Kidney (tissue), 14 donors: ENCODE measurements around the gene L3MBTL3. TPM values are rescaled to one million over a fixed set of nuclear protein-coding genes. Genes with fewer than 3 reads are reported as not detected.

ENCODE experiments used
- DNase-seq, 5 donors: peaks; one replicate each; pipeline ENCODE4 v3.0.0-alpha.2; 2013 to 2020
- FAIRE-seq: peaks from 2 replicates; lab custom pipeline; 2012; peaks lifted over from hg19 to GRCh38; lab: Jason Lieb, UNC
- H3K27ac ChIP-seq, 2 donors: one replicate each; pipeline ENCODE4 v1.7.0; 2013; ENCODE audit warnings: low read depth in 2 of 2, low read length in 2 of 2, inconsistent platforms in 1 of 2
- H3K27me3 ChIP-seq: one replicate; pipeline ENCODE4 v1.7.1; 2013; ENCODE audit warnings: low read length, inconsistent platforms; ENCODE audit not compliant: control insufficient read depth, insufficient read depth
- H3K36me3 ChIP-seq, 3 donors: one replicate each; pipeline versions ENCODE4 v1.7.0 to v1.7.1; 2013; ENCODE audit warnings: low read length in 3 of 3, control low read depth in 1 of 3, inconsistent platforms in 1 of 3; ENCODE audit not compliant: insufficient read depth in 3 of 3, control insufficient read depth in 2 of 3
- H3K4me1 ChIP-seq, 3 donors: one replicate each; pipeline versions ENCODE4 v1.7.0 to v1.7.1; 2013; ENCODE audit warnings: low read length in 3 of 3, inconsistent platforms in 1 of 3, low read depth in 1 of 3; ENCODE audit not compliant: control insufficient read depth in 2 of 3, insufficient read depth in 2 of 3
- H3K4me3 ChIP-seq, 3 donors: one replicate each; pipeline versions ENCODE4 v1.7.0 to v1.8.1; 2013; ENCODE audit warnings: low read length in 3 of 3, control low read depth in 1 of 3, inconsistent platforms in 1 of 3
- H3K9ac ChIP-seq, 3 donors: one replicate each; pipeline versions ENCODE4 v1.7.0 to v1.7.1; 2013; ENCODE audit warnings: low read length in 3 of 3, control low read depth in 1 of 3, inconsistent platforms in 1 of 3
- H3K9me3 ChIP-seq, 3 donors: one replicate each; pipeline versions ENCODE4 v1.7.0 to v1.7.1; 2013; ENCODE audit warnings: low read length in 3 of 3, control low read depth in 1 of 3, inconsistent platforms in 1 of 3; ENCODE audit not compliant: control insufficient read depth in 2 of 3, insufficient read depth in 1 of 3
- intact Hi-C: fragments of 100-400 bp; cut with DNase I; formaldehyde crosslinking; loops from one replicate; pipeline ENCODE4 v1.11.1; 2022
- polyA plus RNA-seq: library from polyadenylated mRNA; stranded (reverse); fragments of 350-450 nt; fragmentation: Illumina TruSeq; extraction: RNeasy Lipid Tissue Mini Kit (QIAGEN cat#74804); gene quantifications from one replicate; pipeline ENCODE4 v1.2.3, GENCODE V29; 2014; ENCODE audit warnings: low read depth, low replicate concordance; ENCODE audit not compliant: insufficient read depth
- total RNA-seq: library from RNA; stranded (reverse); fragmentation: NEBNext Ultra II Directional; extraction: Animal tissue kit (Norgen Biotek cat#: 25700); gene quantifications from one replicate; pipeline ENCODE4 v1.2.1, GENCODE V29; 2021
- TF ChIP-seq, protein P1 (sequence below): IDR thresholded peaks from 3 replicates; pipeline ENCODE4 v1.5.1; 2012; ENCODE audit warnings: mild to moderate bottlenecking, moderate library complexity, borderline replicate concordance; ENCODE audit not compliant: insufficient read depth; ENCODE audit errors: extremely low read depth
- donor health status: control.
- donor health status: control.
- donor health status: control.
- donor health status: control.
- donor health status: control.
- donor health status: DM: yes; HTN: yes; CAD: no.
- donor health status: Normal renal cell carcinoma (clear cell type).

Gene L3MBTL3
- total and polyA plus RNA-seq, 2 donors from 2014 or later: 4.3 to 13.0 TPM

DNA sequence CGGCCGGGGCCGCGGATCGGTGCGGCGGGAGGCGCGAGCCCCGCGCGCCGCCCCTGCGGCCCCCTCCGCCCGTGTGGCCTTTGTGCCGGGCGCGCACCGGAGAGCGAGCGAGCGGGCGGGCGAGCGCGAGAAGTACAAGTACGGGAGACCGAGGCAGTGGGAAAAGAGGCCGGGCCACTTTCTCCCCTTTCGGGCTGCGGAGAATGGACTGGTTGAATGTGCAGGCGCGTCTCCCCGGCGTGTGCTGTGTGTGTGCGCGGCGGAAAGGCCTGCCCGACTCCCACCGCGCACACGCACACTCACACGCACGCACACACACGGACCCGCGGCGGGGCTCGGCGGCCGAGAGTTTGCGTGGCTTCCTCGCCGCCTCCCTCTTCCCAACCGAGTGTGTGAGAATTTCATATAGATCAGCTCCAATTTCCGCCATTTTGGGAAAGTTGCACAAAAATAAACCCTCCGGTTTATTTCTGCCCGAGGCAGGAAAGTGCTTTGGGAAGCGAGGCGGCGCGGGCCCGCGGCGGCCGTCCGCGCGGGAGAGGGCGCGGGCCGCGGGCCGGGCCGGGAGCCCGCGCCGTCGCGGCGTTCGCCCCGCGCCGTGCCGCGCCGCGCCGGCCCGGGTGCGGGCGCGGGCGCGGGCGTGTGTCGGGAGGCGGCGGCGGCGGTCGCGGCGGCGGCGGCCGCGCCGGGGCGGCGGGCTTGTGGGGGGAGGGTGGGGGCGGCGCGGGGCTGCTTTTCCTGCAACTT lies 1.1 kb downstream of the L3MBTL3 start:
- H3K9me3 ChIP-seq: no peaks in the 10 kb centered on the region
- no peaks in the 10 kb centered on the region for H3K36me3 ChIP-seq
- no peak for FAIRE-seq
- TF ChIP-seq, protein P1, sequence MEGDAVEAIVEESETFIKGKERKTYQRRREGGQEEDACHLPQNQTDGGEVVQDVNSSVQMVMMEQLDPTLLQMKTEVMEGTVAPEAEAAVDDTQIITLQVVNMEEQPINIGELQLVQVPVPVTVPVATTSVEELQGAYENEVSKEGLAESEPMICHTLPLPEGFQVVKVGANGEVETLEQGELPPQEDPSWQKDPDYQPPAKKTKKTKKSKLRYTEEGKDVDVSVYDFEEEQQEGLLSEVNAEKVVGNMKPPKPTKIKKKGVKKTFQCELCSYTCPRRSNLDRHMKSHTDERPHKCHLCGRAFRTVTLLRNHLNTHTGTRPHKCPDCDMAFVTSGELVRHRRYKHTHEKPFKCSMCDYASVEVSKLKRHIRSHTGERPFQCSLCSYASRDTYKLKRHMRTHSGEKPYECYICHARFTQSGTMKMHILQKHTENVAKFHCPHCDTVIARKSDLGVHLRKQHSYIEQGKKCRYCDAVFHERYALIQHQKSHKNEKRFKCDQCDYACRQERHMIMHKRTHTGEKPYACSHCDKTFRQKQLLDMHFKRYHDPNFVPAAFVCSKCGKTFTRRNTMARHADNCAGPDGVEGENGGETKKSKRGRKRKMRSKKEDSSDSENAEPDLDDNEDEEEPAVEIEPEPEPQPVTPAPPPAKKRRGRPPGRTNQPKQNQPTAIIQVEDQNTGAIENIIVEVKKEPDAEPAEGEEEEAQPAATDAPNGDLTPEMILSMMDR: no peak
- H3K4me1 ChIP-seq: peaks cover 2 to 4% (median 3%) of the 10 kb centered on the region in 3 donors
- intact Hi-C loops: no loop called here
- peak overlapping the region; percentile 28 to 77 for H3K27ac ChIP-seq
- H3K27me3 ChIP-seq: no peaks in the 10 kb centered on the region
- peak overlapping the region; percentile 51 to 87 (median 63) for H3K4me3 ChIP-seq
- H3K9ac ChIP-seq: peak overlapping the region in 2 of 3 donors; percentile 69 to 83
- DNase-seq: peak; percentile 49 to 73 (median 63)

DNA sequence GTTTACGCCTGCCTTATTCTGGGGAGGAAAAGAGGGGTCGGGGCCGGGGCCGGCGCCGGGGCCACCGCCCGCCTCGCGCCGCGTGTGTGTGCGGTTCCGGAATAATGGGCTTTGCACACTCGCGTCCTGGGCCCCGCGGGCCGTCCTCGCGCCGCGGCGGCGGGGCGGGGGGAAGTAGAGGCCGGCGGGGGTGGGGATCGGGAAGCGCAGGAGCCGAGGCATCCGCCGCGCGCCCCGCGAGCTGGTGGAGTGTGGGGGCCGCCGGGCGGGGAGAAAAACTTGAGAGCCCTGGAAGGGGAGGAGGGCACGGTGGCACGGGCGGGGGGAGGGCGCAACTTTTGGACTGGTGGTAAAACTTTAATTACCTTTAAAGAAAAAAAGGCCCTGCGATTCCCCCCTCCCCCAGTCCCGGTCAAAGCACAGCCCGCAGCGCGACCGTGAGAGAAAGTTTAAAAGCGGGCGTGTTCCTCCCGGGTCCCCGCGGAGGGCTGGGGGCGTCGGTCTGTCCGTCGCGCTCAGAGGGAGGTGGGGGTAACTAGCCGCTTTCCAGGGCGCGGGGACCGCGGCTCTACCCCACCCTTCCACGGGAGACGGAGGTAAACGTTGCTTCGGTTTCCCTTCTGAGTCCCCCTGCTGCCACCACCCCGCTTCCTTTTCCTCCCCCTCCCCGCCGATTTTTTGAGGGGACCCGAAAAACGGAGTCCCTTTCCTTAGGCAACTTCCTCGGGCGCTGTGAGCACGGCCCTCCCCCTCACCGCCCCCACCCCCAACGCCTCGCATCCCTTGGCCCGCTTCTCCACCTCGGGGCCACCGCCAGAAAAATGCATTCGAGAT lies 1.9 kb downstream of the L3MBTL3 start:
- H3K4me3 ChIP-seq: peak overlapping the region; percentile 57 to 73 (median 72)
- no peaks in the 10 kb centered on the region for H3K27me3 ChIP-seq
- H3K9me3 ChIP-seq: no peaks in the 10 kb centered on the region
- peaks cover 2 to 4% (median 3%) of the 10 kb centered on the region in 3 donors for H3K4me1 ChIP-seq
- intact Hi-C loops: no loop called here
- H3K9ac ChIP-seq: peak overlapping the region; percentile 37 to 64 (median 46)
- no peak for FAIRE-seq
- peak overlapping the region; percentile 43 to 88 for H3K27ac ChIP-seq
- TF ChIP-seq, protein P1: no peak
- DNase-seq: peak; percentile 26 to 80 (median 60)
- H3K36me3 ChIP-seq: no peaks in the 10 kb centered on the region

DNA sequence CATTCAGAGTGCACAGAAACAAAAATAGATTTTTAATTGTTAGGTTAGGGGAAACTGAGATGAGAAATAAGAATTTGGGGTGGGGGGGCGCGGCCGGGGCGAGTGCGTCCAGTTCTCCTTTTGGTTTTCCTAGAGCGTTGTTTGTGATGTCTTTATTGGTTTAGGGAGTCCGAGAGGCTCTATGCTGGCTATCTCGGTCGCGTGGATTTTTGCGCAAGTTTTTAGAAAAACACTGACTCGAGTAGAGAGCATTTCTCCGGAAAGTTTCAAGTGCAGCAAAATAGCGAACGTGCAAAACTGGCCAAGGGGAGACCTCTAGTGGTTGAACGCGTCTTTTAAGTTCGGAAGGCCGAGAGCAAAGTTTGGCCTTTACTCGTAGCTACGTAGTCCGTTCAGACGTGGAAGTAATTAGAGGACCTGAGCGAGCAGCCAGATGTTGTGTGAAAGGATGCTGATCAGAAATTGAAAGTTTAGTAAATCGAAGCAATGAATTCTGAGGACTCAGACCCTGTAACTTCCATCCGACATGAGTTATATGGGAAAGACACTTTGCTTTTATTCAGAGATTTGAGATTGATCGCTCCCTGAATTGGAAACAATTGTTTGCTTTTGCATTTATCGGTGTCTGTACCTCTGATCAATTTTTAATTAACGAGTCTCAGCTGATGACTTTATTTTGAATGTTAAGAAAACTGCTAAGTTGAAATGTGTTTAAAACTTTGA lies 2.7 kb downstream of the L3MBTL3 start:
- Histone ChIP-seq H3K9me3 (no peaks in the 10 kb centered on the region), H3K27me3 (no peaks in the 10 kb centered on the region), H3K4me1 (peaks cover 2 to 4% (median 3%) of the 10 kb centered on the region in 3 donors), H3K9ac (peak overlapping the region; percentile 7 to 46 (median 18)), H3K36me3 (no peaks in the 10 kb centered on the region), H3K4me3 (peak overlapping the region; percentile 57 to 73 (median 72)), H3K27ac (peak overlapping the region; percentile 43 to 88)
- peak; percentile 75 to 96 (median 89) for DNase-seq
- TF ChIP-seq, protein P1: peak; percentile 87
- FAIRE-seq: peak; percentile 90
- intact Hi-C loops: no loop called here
